Measurements from ENCODE around the gene ZRANB1.
"Not testable (repeated sequence)": the region's sequence is repeated elsewhere in the genome, so short reads cannot be mapped to it uniquely, and the experiment has no call there.

ZRANB1 gene

GRCh38 chr10:124941823-124942222 is at the start of gene ZRANB1:
ZRANB1 (plus strand) TSS chr10:124942123; CDS start chr10:124942494, 371 bp downstream.
- no peak for DNase-seq (ENCODE audit: low read depth)

DNA sequence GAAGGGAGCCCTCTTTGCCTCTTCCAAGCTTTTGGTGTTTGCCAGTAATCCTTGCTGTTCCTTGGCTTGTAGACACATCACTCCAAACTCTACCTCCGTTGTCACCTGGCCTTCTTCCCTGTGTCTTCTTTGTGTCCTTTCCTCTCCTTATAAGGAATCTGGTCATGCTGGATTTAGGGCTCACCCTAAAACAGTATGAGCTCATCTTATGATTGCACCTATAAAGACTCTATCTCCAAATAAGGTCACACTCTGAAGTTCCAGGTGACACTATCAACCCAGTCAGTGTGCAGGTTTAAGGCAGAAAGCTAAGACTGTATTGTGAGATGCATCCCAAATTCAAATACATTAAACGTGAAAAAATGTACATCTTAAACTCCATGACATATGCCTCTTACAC is 49.0 kb upstream of the ZRANB1 start:
- DNase-seq (ENCODE audit: low read depth), result no peak

- DNase-seq (ENCODE audit: low read depth), result no peak
Measured at GRCh38 chr10:124894569-124895215, 47.2 kb upstream of the ZRANB1 start.

- DNase-seq (ENCODE audit: low read depth), result no peak
Measured at GRCh38 chr10:124896751-124897150, 45.2 kb upstream of the ZRANB1 start.

GRCh38 chr10:124898471-124898870 is 43.5 kb upstream of the ZRANB1 start:
- DNase-seq (ENCODE audit: low read depth), result no peak

DNA sequence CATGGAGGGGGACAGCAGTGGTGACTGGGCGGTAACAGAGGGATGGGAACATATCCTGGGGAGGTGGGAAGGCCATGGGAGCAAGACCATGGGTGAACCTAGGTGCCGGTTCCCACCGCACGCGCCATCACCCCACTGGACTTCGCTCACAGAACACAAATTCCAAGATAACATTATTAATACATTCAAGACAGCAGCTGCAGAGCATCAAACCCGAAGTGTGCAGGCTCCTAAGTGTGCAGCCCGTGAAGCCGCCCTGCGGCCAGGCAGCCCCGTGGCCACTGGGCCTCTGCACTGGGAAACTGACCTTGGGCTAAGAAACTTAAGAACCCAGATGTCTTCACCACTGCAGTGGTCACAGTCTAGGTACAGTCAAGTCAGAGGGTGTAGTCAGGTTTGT is 42.8 kb upstream of the ZRANB1 start:
- DNase-seq (ENCODE audit: low read depth), result no peak

DNA sequence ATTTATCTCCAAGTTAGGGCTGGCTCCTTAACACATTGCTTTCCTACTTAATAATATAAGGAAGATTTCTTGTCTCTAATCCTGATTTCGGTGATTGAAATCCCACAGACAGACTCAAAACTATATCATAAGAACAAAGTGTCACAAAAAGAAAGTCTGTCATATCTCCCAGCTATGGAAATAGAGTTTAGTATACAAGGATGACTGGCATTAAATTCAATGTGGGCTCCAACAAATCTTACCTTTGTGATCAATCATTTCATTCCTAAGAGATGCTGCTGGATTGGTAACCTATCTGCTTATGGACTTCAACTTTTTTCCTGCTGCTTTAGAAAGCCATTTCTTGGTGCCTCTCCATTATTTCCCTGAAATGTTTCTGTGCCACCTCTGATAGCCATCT is 39.5 kb upstream of the ZRANB1 start:
- no peak for DNase-seq (ENCODE audit: low read depth)

- DNase-seq (ENCODE audit: low read depth), result peak; percentile 74
Measured at GRCh38 chr10:124903111-124903510, 38.8 kb upstream of the ZRANB1 start.

GRCh38 chr10:124904796-124905195 is 37.1 kb upstream of the ZRANB1 start:
- no peak for DNase-seq (ENCODE audit: low read depth)

GRCh38 chr10:124906551-124907001 is 35.3 kb upstream of the ZRANB1 start:
- peak; percentile 89 for DNase-seq (ENCODE audit: low read depth)

DNA sequence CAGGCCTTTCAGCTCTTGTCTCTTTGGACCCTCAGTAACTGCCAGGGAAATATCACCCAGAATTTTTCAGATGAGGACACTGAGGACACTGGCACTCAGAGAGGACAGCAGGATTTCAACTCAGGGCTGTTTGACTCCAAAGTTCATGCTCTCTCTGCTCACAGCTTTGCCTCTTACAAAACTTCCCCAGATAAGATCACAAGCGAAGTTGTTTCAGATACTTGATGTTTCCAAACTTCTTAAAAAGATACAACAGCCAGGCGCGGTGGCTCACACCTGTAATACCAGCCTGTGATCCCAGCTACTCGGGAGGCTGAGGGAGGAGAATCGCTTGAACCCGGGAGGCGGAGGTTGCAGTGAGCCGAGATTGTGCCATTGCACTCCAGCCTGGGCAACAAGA is 32.4 kb upstream of the ZRANB1 start:
- no peak for DNase-seq (ENCODE audit: low read depth)

GRCh38 chr10:124911124-124912067 is 30.5 kb upstream of the ZRANB1 start:
- peak; percentile 74 for DNase-seq (ENCODE audit: low read depth)

DNA sequence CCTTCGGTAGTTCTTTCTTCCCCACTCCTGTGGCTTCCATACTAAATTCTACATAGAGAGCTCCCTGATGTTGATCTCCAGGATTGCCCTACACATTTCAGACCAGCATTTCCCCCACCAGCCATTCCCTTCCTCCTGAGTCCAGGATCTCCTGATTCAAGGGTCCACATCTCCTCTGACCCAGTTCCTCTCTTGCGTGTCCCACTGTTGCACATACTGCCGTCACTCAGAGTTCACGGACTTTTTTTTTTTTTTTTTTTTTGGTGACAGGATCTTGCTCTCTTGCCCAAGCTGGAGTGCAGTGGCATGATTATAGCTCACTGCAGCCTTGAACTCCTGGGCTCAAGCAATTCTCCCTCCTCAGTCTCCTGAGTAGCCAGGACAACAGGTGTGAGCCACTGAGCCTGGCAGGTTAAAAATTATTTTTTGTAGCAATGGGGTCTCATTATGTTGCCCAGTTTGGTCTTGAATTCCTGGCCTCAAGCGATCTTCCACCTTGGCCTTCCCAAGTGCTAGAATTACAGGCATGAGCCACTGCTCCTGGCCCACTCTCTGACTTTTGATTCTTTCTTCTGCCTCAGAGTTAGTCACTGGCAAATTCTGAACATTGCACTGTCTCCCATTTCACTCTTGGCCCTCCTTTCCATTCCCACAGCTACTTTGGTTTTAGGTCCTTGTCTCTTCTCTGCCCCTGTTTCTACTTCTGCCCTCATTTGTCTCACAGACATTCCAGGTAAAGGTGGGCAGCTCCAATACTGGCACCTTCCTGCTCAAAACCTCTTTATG is 29.6 kb upstream of the ZRANB1 start:
- DNase-seq (ENCODE audit: low read depth), result peak; percentile 16

GRCh38 chr10:124913167-124913566 is 28.8 kb upstream of the ZRANB1 start:
- no peak for DNase-seq (ENCODE audit: low read depth)

- not testable (repeated sequence) for DNase-seq (ENCODE audit: low read depth)
Measured at GRCh38 chr10:124914398-124914797, 27.5 kb upstream of the ZRANB1 start.

GRCh38 chr10:124916098-124916584 is 25.8 kb upstream of the ZRANB1 start:
- no peak for DNase-seq (ENCODE audit: low read depth)

DNA sequence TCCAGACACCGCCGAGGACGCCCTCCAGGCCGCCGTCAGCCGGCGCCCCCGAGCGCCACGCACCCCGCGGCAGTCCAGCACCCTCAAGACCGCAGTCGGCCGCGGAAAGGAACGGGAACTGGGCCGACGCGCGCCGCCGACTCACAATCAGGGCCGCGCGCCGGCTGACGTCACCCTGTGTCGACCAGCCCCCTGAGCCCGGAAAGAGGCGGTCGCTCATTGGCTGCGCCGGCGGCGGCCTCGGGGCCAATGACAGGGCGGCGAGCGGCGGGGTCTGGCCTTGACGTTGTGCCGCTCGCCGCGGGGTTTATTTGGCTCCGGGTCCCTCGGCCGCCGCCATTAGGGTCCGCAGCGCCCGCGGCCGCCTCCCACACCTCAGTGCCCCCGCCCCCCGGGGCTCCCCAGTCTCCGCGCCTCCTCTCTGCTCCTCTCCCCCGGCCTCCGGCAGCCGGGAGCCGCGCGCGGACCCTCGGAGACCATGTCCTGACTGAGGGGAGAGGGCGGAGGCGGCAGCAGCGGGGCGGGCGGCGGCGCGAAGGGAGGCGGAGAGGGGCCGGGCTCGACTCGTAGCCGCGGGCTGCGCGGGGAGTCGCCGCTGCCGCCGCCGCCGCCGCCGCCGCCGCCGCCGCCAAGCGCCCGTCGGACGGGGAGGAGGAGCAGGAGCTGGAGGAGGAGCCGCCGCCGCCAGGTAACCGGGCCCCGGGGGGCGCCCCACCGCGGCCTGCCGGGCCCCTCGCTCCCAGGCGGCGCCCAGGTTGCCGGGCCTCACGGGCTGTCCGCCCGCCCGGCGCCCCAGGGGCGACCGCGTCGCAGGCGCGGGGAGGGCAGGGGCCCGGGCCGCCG is 25.1 kb upstream of the ZRANB1 start:
- peak; percentile 97 for DNase-seq (ENCODE audit: low read depth)

DNA sequence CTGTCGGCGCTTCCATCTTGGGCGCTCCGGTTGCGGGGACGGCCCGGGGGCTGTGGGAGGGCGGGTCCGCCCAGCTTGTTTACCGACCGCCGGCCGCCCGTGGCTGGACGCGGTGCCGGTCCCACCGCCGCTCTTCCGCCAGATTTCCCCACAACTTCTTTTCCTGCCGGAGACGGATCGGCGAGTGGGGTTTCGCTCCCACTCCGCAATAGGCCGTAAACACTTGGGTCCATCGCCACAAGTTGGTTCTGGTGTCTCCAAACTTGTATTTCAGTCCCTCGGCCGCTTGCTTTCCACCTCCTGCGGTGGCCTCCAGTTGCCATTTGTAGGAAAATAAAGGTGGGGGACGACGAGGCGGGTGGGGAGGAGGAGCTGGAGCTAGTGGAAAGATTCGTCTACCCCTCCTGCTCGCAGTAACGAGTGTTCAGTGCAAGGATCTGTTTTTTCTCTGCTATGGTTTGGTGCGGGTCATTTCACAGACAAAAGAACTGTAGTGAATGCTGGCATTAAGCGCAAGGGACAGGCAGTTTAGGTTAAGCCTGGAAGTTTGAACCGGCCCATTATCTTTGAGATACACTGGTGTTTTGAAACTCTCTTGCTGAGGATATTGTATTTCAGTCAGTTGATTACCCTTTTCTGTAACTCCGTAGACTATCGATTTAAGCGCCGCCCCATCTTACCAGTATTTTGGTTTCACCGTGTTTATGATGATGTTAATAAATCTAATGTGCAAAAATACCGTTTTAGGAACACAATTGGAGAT is 24.3 kb upstream of the ZRANB1 start:
- peak; percentile 49 for DNase-seq (ENCODE audit: low read depth)

DNA sequence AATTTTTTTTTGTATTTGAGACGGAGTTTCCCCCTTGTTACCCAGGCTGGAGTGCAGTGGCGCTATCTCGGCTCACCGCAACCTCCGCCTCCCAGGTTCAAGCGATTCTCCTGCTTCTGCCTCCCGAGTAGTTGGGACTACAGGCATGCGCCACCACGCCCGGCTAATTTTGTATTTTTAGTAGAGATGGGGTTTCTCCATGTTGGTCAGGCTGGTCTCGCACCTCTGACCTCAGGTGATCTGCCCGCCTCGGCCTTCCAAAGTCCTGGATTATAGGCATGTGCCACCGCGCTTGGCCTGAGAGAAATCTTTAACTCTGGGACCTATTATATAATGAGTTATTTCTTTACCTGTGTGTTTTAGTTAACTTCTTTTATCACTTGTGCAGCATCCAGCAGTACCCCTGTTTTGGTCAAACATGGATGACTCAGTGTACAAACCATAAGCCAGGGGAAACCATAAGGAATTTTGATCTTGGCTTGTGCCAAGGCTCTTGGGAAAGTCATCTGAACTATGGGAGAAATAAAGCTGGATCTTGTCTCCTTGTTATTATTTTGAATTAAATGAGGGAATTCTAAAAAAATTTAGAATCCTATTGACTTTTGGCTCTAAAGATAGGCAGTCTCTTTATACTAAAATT is 23.6 kb upstream of the ZRANB1 start:
- DNase-seq (ENCODE audit: low read depth), result peak; percentile 68

DNA sequence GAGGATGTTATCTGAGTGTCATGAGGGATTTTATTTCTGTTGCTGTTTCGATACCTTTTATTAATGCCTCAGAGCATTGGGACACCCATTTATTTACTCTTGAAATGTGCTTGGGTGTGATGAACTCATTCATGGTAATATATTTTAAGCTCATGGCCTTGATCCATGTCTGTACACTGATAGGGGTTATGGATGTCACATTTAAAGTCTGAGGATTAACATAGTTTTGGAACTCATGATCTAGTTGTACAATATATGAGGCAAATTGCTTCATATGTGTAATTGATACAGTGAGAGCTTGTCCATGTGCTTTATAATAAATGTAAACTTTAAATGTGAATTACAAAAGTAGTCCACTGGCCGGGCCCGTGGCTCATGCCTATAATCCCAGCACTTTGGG is 23.0 kb upstream of the ZRANB1 start:
- DNase-seq (ENCODE audit: low read depth), result peak; percentile 80

Data from fibroblast of gingiva (primary cell).